Lower lobe of right lung (tissue), 2 donors: ENCODE data around the gene SUCLG2. TPM values are rescaled to one million over a fixed set of nuclear protein-coding genes. Genes with fewer than 3 reads are reported as not detected.

Experiments
- ATAC-seq, 2 donors: fragments of 200-7000 bp; cut with Tn5 transposase; one replicate each; pipeline ENCODE4 v1.9.1; 2020 to 2022; ENCODE audit warnings: mild to moderate bottlenecking in 2 of 2, moderate library complexity in 2 of 2
- DNase-seq: peaks from one replicate; pipeline ENCODE4 v3.0.0-alpha.2; 2020
- H3K27ac ChIP-seq: fragments of 200-600 bp; one replicate; pipeline ENCODE4 v1.8.0; 2022
- H3K27me3 ChIP-seq: fragments of 200-600 bp; one replicate; pipeline ENCODE4 v1.8.0; 2022; ENCODE audit warnings: low read depth
- H3K36me3 ChIP-seq: fragments of 200-600 bp; one replicate; pipeline ENCODE4 v1.8.0; 2022; ENCODE audit warnings: mild to moderate bottlenecking
- H3K4me1 ChIP-seq: fragments of 200-600 bp; one replicate; pipeline ENCODE4 v1.8.0; 2022
- H3K4me3 ChIP-seq: fragments of 200-600 bp; one replicate; pipeline ENCODE4 v1.8.0; 2022; ENCODE audit warnings: mild to moderate bottlenecking
- H3K9me3 ChIP-seq: fragments of 200-600 bp; one replicate; pipeline ENCODE4 v1.8.0; 2022
- intact Hi-C: fragments of 100-400 bp; cut with DNase I; formaldehyde crosslinking; loops from one replicate; pipeline ENCODE4 v1.11.0; 2022
- total RNA-seq: library from RNA; stranded (reverse); fragmentation: NEBNext Ultra II Directional; extraction: Animal tissue kit (Norgen Biotek cat#: 25700); gene quantifications from one replicate; pipeline ENCODE4 v1.2.1, GENCODE V29; 2021
- TF ChIP-seq, protein P1 (sequence below): fragments of 200-600 bp; IDR thresholded peaks from one replicate; pipeline ENCODE4 v1.8.0; 2022; ENCODE audit warnings: antibody characterized with exemption, mild to moderate bottlenecking
- donor health status: DM: no; HTN: yes; CAD: no; lungs with severe emphysema.

The SUCLG2 gene
- total RNA-seq, 1 donor from 2014 or later, result 50.7 TPM

DNA sequence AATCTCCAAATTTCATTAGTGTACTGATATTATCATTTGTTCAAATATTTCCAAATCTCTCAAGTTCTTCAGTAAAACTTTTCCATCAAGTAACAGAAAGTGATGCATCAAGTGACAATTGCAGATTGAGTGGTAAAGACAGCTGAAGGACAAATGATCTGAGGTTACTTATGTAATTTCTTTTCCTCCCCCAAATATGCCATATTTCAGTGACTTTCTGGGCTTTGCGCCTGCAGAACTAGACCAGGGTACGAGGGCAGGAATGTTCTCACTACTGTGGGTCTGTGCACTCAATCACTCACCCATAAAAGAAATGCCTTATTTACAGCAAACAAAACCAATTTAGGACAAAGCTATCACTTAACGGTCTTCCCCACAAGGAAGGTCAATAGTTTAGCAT, 4.7 kb downstream of the SUCLG2 start:
- intact Hi-C loops, result no loop called here
- Histone ChIP-seq H3K9me3 (no peaks in the 10 kb centered on the region), H3K4me1 (peaks cover 18% of the 10 kb centered on the region), H3K27ac (no peak overlapping the region), H3K27me3 (no peaks in the 10 kb centered on the region), H3K4me3 (no peak overlapping the region), H3K36me3 (no peaks in the 10 kb centered on the region)
- DNase-seq (no peak), ATAC-seq (no peak)
- TF ChIP-seq, protein P1, sequence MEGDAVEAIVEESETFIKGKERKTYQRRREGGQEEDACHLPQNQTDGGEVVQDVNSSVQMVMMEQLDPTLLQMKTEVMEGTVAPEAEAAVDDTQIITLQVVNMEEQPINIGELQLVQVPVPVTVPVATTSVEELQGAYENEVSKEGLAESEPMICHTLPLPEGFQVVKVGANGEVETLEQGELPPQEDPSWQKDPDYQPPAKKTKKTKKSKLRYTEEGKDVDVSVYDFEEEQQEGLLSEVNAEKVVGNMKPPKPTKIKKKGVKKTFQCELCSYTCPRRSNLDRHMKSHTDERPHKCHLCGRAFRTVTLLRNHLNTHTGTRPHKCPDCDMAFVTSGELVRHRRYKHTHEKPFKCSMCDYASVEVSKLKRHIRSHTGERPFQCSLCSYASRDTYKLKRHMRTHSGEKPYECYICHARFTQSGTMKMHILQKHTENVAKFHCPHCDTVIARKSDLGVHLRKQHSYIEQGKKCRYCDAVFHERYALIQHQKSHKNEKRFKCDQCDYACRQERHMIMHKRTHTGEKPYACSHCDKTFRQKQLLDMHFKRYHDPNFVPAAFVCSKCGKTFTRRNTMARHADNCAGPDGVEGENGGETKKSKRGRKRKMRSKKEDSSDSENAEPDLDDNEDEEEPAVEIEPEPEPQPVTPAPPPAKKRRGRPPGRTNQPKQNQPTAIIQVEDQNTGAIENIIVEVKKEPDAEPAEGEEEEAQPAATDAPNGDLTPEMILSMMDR, result no peak

DNA sequence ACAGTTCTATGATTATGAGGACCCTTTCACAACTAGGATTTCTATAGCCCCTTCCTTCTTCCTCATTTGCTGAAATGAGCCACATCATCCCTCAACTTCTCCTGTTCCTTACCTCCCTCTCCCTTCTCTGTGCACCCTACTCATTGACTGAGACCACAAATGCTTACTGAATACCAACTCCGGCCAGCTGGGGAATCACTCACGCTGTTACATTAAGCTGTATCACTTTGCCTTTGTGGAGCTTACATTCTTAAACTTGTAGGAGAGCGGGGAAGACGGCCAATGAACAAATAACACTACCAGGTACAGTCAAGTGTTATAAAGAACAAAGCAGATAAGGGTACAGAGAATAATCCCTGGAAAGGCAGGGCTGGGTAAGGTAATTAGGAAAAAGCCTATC, 5.7 kb downstream of the SUCLG2 start:
- Histone ChIP-seq H3K4me3 (no peak overlapping the region), H3K9me3 (no peaks in the 10 kb centered on the region), H3K27ac (no peak overlapping the region), H3K27me3 (no peaks in the 10 kb centered on the region), H3K36me3 (no peaks in the 10 kb centered on the region), H3K4me1 (peaks cover 17% of the 10 kb centered on the region)
- intact Hi-C loops, result no loop called here
- TF ChIP-seq, protein P1, result no peak
- ATAC-seq (peak in 1 of 2 donors; percentile 5), DNase-seq (no peak)

DNA sequence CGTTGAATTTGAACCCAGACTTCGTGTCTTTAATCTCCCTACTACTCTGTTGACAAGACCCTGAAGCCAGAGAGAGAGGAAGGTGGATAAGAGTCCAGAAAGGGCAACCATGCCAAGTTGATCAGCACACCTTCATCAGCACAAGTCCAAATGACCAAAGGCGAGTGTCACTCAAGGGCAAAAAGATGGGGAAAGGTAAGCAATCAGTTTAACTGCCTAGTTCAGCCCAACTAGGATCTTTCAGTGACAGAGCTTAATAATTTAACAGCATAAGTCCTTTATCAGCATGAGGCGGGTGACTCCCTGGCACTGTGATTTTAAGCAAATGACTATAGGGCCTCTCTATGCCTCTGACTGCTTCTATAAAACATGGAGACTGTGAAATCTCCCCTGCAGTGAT, 6.2 kb downstream of the SUCLG2 start:
- H3K4me1 ChIP-seq, result peaks cover 12% of the 10 kb centered on the region
- intact Hi-C loops, result no loop called here
- TF ChIP-seq, protein P1, result no peak

DNA sequence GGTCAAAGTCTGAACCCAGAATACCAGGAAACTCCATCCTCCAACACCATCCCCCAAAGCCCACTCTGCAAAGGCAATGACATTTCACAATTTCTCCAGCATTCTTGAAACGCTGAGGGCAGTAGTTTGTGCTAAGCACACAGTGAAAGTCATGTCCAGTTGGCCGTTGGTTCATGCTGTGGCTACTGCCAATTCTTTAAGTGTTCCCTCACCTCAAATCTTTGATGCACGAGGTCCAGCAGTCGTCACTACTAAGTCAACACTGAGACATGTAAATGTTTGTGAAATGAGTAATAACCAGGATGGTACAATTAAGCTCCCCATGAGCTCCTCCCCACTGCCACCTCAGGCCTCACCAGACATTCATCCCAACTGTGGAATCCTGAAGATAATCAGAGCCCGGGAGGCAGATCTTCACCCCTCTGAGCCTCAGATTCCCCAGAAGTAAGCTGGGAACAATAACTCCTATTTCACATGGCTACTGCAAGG, 7.0 kb downstream of the SUCLG2 start:
- Histone ChIP-seq H3K27me3 (no peaks in the 10 kb centered on the region), H3K36me3 (no peaks in the 10 kb centered on the region), H3K4me1 (peaks cover 9% of the 10 kb centered on the region), H3K27ac (no peak overlapping the region), H3K9me3 (no peaks in the 10 kb centered on the region), H3K4me3 (no peak overlapping the region)
- TF ChIP-seq, protein P1, result no peak
- intact Hi-C loops, result no loop called here
- DNase-seq (no peak), ATAC-seq (peak; percentile 87 to 92)

More for the DNA sequence above, 6.2 kb downstream of the SUCLG2 start:
- no peaks in the 10 kb centered on the region for H3K9me3 ChIP-seq
- H3K27me3 ChIP-seq, result no peaks in the 10 kb centered on the region
- H3K27ac ChIP-seq, result no peak overlapping the region
- DNase-seq (no peak), ATAC-seq (no peak)
- H3K4me3 ChIP-seq, result no peak overlapping the region
- H3K36me3 ChIP-seq, result no peaks in the 10 kb centered on the region

DNA sequence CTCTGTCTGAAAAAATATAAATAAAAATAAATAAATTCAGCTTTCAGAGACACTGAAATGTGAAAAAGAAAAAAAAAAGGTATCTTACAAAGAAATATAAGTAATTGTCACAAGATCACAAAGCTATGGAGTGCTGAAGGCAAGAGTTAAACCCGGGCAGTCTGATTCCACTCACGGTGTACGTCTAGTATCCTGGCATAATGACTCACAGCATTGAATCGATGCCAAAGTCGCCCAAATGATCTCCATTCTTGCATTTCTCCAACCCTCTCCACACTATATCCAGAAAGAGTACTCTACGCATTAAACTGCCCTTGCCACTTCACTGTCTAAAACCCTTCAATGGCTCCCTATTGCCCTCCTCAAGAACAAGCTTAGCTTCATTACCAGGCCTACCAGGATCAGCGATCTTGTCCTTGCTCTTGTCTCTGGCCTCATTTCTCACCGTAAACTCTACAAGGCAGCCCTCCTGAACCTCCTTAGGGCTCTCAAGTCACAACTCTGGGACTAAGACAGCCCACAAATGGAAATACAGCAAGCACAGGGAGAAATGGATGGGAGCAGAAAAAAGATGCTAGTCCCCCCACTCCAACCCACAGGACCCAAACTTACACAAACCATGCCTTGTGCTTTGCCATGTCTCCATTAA, 7.7 kb downstream of the SUCLG2 start:
- H3K27ac ChIP-seq, result no peak overlapping the region
- ATAC-seq, result peak in 1 of 2 donors; percentile 26
- H3K36me3 ChIP-seq, result no peaks in the 10 kb centered on the region
- TF ChIP-seq, protein P1, result no peak
- H3K27me3 ChIP-seq, result no peaks in the 10 kb centered on the region
- no peaks in the 10 kb centered on the region for H3K9me3 ChIP-seq
- no peak for DNase-seq
- peaks cover 9% of the 10 kb centered on the region for H3K4me1 ChIP-seq
- H3K4me3 ChIP-seq, result no peak overlapping the region
- intact Hi-C loops, result no loop called here
